HG03039 (cell line): ENCODE measurements around the gene AHCTF1.

Experiments
- ATAC-seq: cut with Tn5 transposase; IDR thresholded peaks from one replicate; pipeline ENCODE4 v1.9.1; 2021; ENCODE audit warnings: mild to moderate bottlenecking, moderate library complexity; ENCODE audit not compliant: unreplicated experiment

The AHCTF1 gene

DNA sequence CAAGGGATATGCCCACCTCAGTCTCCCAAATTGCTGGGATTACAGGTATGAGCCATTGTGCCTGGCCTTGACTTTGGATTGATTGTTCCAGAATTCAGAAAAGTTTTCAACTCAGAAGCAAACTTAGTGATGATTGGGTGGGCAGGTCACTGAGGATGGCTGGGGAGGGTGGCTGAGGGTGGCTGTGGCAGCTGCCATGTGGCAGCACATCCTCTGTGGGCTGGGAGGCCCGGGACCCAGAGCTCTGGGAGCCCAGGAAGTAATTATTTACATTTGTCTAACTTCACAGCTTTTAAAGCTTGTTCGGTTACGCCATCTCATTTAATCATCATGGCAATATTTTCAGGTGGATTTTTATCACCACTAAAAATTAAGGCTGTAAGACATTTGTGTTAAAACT lies 131.4 kb downstream of the AHCTF1 start:
- ATAC-seq: no peak

DNA sequence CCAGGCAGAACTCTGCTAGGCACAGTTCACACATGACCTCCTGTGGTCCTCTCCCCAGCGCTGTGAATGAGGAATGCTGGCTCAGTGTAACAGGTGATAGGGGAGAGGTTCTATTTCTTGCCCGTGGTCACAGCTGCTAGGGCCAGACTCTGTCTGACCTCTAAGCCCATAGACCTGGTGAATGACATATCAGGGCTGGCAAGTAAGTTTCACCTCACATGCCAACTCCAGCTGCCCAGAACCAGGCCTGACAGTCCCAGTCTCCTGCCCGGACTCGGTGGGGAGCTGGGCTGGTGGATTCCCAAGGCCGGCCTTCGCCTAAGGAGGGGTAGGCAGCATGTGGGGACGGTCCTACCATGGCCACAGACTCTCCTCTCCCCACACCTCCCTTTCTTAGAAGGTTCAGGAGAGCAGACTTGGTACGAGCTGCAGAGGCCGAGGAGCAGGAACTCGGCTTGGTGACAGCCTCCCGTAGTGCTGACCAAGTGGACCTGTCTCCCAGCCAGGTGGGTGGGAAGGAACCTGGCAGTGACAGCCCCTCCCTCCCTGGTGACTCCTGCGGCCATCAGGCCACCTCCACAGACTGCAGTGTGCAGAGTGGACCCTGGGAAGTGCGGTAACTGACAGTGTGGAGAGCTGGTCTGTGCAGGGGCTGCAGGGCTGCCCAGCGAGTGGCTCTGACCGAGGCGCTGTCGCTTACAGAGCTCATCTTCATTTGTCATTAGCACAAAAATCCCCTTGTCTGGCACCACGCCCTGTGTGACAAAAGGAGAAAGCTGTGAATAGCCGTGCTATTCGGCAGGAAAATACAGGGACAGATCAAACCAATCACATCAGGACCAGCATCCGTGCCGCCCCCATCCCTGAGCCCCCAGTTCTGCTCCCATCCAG lies 132.9 kb downstream of the AHCTF1 start:
- ATAC-seq: no peak

DNA sequence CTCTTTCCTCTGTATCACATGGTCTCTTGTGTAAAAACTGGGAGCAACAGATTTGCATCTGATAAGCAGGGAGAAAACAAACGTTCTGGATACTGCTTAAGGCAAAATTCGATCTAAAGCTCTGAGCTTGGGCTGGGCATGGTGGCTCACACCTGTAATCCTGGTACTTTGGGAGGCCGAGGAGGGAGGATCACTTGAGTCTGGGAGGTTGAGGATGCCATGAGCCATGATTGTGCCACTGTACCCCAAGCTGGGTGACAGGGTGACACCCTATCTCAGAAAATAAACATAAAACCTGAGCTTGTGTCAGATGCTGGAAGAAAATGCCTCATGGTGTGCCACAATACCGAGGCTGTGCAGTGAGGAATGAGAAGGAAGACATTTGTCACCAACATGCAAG lies 133.6 kb downstream of the AHCTF1 start:
- ATAC-seq: no peak

DNA sequence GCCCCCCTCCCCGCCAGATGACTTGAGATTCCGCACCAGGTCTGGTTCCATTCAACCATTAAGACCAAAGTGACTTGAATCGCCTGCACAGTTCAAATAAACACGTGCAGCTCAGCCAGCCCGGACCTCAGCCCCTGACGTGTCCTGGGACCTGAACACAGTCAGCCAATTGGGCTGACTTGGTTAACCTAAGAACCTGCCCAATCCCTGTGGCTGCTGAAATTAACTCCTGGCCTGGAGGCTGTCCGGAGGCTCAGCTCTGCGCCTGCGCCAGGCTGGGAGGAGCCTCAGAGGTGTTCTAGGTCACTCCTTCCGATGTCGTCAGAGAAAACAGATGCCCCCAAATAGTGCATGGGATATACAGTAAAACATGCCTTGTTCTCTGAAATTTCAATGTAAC lies 134.2 kb downstream of the AHCTF1 start:
- no peak for ATAC-seq

DNA sequence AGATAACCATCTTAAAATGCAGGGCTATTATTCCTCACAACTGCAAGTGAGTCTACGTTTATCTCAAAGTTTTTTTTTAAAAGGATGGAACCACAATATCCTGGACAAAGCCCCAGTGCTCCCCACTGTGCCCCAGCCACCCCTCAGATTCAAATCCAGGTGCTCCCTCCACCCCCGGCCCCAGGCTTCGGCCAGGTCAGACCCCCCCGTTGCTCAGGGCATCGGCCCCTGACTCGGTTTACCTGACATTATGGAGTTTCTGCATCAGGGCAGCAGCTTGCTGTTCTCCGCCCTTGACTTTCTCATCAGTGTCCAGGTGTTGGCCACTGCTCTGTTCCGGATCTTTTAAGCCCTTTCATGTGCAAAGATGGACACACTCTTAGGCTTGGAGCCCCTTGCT lies 134.6 kb downstream of the AHCTF1 start:
- no peak for ATAC-seq

DNA sequence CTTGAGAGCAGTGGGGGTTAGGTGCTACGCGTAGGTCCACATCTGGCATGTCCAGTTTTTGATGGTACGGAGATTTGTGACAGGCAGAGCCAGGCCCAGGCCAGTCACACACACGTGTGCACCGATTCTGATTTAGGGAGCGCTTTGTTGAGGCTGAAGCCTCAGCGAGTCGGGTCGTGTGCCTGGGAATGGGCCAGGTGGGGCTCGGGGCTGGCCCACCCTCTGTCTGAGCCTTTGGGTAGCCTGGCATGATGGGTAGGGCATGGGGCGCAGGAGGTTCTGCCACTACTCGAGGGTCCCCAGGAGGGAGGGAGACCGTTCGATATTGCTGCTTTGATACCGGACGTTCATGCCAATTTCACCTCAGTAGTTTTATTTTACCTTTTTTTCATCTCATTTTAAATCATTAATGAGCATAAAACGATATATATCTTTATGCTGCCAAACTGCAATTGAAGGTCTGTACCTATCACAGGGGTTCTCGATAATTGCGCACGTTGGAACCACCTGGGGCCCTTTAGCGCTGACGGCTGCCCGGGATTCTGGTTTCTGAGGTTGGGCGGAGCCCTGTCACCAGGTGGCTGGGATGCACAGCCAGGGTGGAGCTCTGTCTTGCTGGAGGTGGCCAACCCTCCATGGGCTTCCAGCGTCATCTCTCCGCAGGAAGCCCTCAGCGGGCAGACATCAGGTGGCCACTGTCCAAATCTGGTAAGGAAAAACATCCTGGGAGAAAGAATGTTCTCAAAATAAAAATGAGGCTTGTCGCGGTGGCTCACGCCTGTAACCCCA lies 135.6 kb downstream of the AHCTF1 start:
- ATAC-seq: no peak

DNA sequence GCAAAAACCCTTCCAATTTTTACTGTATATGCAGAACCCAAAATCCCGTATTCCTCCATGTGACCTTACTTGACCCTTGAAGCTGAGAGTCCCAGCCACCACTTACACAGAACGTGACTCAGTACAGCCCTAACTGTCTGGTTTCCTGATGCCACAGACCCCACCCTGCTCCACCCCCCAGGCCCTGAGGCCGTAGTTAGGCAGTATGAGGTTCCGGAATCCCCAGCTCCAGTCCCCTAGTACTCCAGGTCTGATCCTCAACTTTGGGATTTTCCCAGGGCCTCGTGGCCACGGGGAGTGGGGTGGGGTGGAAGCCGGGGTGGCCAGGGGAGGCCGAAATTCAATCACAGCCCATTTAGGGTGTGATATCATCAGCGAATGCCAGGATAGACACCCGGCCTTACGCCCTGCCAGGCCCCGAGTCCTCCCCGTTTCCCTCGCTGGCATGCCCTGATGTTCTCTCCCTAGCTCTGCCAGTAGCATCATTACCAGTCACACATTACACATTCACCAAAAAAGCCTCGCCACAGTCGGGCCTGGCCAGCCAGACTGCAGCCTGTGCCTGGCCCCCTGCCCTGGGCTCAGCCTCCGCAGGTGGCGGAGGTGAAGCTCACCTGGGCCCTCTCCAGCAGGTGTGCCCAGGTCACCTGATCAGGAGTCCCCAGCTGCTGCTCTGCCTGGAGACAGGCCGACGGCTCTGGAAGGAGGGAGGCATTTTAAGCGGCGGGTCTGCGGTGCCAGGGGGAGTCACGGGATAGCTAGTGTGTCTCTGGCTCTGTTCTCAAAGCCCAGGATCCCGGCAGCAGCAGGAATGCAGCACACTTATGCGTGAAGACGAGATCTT lies 136.7 kb downstream of the AHCTF1 start:
- no peak for ATAC-seq

DNA sequence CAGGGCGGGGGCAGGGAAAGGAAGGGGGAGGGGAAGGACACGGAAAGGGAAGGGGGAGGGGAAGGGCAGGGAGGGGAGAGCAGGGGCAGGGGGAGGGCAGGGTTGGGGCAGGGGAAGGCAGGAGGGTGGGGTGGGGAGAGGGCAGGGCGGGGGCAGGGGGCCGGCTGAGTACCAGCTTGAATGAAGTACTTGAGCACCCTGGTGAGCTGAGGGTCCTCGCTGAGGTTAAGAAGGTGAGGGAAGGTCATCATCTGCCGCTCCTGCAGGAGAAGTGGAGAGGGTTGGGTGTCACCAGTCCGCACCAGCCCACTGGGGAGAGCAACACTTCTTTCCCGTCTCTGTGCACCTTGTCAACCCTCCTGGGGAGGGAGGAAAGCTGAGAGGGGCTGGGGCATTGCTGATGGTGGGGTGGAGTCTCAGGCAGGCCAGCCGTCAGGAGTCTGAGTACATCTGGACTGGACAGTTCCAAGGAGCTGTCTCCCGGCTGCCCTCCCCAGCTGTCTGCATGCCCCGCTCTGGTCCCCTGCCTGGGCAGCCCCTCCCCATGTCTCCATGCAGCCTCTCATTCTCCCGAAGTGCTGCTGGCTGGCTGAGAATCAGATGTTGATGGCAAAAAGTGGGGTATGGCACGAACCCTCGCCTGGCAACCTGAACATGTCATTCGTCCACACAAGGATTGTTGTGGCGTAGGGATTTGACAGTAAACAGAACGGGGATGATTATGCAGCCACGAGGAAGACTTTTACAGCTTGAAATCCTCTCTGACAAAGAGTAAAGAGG lies 137.5 kb downstream of the AHCTF1 start:
- no peak for ATAC-seq

DNA sequence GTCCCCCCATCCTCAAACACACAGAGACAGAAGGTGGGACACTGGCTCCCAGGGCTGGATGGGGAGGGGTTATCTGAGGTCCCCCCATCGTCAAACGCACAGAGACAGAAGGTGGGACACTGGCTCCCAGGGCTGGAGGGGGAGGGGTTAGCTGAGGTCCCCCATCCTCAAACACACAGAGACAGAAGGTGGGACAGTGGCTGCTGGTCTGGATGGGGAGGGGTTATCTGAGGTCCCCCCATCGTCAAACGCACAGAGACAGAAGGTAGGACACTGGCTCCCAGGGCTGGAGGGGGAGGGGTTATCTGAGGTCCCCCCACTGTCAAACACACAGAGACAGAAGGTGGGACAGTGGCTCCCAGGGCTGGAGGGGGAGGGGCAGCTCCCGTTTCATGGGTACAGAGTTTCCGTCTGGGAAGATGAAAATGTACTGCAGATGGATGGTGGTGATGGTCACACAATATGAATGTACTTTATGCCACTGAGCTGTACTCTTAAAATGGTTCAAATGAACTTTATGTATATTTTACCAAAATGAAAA lies 138.3 kb downstream of the AHCTF1 start:
- ATAC-seq: no peak

DNA sequence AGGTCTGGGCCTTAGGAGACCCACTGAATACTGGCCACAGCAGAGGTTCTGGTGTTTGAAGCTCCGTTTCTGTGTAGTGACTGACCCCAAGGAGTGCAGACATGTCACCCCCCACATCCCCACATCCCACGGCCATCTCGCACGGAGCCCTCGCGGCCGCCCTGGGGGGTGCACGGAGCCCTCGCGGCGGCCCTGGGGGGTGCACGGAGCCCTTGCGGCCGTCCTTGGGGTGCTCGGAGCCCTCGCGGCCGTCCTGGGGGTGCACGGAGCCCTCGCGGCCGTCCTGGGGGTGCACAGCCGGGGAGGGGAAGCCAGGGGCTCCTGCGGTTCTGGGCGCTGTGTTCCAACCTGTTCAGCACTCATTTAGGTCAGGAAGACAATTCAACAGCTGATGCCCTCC lies 139.1 kb downstream of the AHCTF1 start:
- ATAC-seq: no peak

DNA sequence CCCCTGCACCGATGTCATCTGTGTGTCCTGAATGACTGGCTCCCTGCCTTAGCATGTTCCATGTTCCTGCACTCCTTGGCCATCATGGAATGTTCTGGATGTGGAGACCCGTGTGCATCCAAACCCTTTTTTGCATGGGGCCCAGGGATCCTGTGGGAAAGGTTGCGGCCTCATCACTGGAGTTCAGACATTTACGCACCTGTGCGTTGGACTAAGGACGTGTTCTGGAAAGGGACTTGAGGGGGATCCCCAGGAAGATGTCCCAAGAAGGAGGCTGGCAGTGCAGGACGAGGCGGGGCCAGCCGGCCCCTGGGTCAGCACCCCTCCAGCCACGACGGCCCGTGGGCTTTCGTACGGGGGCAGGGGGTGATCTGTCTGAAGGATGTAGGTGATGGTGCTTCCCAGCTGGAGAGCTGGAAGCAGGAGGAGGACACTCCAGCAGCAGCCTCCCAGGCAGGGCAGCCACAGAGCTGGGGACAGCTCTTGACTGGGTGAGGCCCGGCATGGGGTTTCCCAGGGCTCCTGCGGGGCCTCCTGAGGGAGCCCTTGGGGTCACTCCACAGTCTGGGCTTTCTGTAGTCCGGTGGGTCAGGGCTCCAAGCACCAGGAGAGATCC lies 140.3 kb downstream of the AHCTF1 start:
- ATAC-seq: no peak

DNA sequence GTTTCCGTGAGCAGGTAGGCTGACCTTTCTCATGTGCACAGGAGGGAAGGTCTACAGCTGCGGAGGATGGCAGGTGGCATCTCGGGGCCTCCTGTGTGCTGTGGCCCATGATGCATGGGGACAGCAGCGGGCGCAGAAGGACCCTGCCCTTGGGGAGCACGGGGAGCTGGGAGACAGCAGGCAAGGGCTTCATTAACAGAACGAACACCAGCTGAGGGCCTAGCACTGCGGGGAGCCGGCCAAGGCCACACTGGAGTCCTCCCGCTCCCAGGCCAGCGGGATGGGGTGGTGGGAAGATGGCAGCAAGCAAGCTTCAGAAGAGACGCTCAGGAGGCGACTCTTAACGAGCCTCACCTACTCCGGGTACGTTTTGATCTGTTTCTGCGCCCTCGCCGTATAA lies 140.9 kb downstream of the AHCTF1 start:
- no peak for ATAC-seq

DNA sequence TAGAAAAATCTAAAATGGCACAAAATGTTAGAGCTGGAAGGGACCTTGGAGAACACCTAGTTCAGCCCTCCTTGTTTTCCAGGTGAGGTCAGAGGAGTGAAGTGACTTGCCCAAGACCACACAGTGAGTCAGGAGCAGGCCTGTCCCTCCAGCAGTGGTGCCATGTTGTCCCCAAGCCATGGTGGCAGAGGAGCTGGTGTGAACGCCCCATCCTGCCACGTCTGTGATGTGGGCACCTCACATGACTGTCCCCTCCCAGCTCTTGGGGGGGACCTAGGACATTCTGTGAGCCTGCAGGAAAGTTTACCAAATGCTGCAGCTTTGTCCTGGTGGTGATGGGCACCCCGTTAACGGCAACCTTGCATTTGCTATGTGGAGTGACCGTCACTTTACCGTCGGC lies 141.4 kb downstream of the AHCTF1 start:
- ATAC-seq: no peak

DNA sequence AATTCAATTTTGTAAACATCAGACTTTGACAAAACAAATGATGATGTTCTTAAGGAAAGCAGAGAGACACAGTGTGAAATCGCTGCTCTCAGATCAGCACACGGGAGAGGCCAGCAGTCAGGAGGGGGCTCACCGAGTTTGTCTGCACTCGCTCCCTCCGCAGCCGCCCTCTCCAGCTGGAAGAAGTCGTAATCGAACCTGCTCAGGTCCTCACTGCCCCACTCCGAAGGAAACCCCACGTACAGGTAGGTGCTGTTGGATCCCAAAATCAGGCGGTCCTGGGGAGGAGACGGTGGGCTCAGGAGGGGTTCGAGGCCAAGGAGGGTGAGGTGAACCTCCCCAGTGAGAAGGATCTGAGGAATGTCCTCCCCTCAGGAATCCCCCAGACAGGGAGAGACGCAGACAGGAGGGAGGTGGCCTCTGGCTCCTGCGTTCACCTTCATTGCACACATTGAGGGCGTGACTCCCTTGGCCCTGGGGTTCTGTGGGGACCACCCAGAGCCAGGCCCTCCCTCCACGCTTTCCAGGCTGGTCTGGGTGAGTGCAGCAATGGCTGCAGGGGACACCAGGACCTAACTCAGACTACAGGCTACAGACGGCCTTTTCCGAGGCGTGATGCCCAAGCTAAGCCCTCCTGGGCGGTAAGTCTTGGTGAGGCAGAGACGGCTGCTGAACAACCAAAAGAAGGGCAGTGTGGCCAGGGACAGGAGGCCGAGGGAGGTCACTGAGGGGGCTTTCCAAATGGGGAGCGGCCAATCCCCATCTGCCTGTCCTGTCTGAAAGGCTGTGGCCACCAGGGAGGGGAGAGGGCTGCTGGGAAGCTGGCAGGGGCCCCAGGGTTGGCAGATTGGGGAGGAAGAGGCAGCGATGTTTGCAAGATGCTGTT lies 142.1 kb downstream of the AHCTF1 start:
- no peak for ATAC-seq
